ENCODE data around the gene LZIC.

The LZIC gene

DNA sequence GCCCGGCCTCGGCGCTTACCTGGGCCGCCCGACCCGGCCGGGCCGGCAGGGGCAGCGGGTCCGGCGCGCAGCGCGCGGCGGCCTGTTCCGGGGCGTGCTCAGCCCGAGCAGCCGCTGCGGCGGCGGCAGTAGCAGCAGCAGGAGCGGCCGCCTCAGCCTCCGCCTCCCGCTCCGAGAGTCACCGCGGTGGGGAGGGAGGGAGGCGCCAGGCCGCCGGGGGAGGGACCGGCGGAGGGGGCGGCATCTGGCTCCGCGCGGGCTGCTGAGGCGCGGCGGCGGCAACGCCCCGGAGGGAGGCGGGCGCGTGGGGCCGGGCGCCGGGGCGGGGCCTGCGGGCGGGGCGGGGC lies 33.1 kb downstream of the LZIC start, which contains the start of gene CTNNBIP1:
Gene CTNNBIP1 (minus strand): TSS at position 194 of the 347 bp plus-strand sequence. CDS start 38,205 bp downstream, outside the sequence.
- no peak for DNase-seq

DNA sequence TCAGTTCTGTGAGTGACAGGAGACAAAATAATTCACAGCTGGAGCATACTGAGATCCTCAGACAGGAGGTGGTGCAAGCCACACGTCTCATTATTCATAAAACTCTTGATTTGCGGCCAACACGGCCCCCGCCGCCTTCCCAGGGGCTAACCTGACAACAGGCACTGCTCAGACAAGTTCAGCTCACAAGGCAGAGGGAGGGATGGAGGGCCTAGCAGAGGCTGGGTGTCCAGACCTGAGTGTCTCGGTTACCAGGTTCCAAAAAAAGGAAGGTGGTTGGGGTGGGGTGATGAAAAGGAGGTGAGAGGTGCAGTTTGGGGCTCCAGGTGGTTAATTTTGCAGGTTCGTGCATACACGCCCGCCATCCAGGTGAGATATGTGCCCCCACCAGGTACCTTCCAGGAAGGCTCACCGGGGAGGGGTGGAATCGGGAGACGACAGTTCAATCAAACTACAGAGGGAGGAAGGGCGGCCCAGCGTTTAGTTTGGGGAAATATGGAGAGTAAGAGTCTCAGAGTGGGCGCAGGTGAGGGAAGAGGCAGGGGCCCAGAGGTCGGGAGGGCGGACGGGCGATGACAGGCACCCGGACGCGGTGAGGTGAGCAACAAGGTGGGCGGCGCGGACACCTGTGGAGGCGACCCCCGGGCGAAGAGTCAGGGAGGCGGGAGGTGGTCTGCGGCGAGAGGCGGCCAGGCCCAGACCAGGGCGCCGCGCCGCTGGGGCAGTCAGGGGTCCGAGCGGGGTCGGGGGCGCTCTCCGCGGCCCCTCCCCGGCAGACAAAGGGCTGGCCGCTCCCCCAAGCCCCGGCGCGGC lies 33.8 kb downstream of the LZIC start:
- no peak for DNase-seq

DNA sequence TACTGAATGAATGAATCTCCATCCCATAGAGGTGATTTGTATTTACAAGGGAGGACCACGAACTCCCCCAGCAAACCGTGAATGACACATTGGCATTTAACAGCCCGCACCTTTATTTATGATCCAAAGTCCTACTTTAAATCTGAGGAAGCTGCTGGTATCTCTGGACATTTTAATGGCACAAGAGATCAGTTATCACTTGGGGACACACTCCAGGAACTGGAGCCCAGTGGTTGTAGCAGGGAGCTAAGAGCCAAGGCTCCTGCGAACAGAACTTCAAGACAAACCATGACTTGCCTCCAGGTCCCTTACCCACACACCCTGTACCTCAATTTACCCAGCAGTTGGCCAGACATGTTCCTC lies 34.3 kb downstream of the LZIC start:
- DNase-seq, result no peak

DNA sequence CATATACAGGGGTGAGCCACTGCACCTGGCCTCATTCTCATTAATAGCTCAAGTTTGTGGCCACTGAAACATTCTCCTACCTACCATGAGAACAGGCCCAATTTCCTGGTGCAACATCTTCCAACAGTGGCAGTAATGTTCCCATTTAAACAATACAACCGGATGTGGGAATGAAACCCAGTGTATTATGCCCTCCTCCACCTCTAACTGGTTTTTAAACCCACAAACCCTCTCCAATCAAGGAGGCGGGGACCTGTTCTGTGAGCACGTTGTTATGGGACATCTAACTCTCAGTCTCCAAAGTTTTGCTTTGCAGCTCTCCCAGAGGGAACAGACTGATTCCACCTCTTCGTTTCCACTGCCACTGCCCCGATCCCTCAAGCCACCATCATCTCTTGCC lies 35.8 kb downstream of the LZIC start:
- no peak for DNase-seq

DNA sequence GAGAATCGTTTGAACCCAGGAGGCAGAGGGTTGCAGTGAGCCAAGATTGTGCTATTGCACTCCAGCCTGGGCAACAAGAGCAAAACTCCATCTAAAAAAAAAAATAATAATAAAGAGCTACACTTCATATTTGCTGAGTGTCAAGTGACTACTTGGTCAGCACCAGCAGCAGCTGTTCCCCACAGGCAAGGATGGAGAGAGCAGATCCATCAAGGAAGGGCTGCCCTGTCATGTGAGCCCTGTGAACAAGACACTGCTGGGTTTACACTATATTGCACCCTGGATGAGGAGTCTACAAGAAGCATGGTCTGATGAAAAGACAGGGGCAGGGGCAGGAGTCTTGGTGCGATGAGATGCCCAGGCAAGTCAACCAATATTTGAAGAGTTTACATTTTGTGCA lies 36.7 kb downstream of the LZIC start:
- DNase-seq, result no peak

DNA sequence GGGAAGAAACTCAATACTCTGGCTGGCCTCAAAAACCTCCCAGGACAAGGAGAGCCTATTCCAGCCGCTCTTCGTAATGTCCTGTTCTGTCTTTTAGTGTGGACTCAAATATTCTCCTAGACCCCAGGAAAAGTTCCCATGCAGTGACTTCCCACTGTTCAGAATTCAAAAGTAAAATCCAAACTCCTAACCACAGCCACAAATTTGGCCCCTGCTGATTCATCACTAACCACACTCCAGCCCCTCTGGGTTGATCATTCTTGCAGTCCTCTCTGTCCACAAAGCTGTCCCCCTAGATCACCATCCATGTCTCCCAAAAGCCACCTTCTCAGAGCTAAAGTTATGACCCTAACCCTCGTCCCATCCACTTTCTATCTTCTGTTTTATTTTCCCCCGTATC lies 38.2 kb downstream of the LZIC start:
- DNase-seq, result peak; percentile 59

DNA sequence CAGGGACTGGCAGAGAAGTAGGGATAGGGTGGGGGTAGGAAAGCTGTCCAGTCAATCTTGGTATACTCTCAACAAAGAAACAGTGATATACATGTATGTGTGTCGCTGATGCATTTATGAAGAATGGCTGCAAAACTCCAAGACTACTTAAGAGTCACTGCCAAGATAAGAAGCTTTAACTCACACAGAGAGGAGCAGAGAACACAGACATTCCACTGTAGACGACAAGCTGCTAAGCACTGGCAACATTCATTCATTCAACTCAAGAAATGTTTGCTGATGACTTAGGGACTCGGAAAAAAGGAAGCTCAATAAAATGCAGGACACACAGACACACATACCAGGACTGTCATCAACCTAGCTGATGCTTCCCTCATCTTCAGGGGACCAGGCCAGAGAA lies 38.6 kb downstream of the LZIC start:
- DNase-seq, result no peak

DNA sequence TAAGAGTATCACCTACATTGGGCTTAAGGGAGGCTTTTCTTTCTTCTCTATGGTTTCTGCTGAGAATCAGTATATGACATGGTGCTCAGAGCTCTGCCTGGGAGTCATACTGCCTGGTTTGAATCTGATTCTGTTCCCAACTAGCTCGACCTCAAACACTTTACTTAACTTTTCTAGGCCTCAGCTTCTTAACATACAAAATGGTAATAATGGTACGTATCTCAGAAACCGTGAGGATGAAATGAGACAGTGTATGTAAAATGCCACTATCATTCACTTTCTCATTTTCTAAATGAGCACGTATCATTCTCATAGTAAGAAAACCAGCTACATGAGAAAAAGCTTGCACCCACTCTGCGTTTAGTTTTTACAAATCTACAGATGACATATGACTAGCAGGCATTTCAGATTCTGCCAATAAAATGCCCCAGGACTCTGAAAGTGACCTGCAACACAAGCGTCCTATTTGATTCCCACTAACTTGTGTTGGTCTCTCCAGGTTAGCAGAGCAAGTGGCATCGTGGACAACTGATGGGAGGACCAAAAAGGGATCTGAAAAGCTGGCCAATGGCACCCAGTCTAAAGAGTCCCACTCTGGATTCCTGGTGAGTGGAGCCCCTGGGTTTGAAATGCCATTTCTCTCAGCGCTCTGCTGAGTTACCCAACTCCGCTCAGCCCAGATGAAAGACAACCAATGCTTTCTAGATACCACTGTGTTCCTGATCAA lies 39.2 kb downstream of the LZIC start:
- DNase-seq, result no peak

DNA sequence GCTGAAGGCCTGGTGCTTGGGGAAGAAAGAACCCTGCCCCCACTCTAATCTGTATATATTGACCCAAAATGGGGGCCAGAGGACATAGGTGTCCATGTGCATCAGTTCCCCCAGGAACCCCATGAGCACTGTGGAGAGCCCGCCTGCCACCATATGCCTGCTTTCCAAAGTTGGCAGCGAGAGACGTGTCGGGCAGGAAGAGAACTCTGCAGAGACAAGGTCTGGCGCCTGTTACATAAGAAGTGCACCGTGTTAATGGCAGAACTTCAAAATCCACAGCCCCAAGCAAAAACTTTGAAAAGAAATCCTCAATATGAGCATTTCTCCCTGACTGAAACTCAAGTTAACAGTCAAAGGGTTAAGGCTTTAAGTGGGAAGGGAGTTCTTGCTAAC lies 41.1 kb downstream of the LZIC start:
- DNase-seq, result no peak

DNA sequence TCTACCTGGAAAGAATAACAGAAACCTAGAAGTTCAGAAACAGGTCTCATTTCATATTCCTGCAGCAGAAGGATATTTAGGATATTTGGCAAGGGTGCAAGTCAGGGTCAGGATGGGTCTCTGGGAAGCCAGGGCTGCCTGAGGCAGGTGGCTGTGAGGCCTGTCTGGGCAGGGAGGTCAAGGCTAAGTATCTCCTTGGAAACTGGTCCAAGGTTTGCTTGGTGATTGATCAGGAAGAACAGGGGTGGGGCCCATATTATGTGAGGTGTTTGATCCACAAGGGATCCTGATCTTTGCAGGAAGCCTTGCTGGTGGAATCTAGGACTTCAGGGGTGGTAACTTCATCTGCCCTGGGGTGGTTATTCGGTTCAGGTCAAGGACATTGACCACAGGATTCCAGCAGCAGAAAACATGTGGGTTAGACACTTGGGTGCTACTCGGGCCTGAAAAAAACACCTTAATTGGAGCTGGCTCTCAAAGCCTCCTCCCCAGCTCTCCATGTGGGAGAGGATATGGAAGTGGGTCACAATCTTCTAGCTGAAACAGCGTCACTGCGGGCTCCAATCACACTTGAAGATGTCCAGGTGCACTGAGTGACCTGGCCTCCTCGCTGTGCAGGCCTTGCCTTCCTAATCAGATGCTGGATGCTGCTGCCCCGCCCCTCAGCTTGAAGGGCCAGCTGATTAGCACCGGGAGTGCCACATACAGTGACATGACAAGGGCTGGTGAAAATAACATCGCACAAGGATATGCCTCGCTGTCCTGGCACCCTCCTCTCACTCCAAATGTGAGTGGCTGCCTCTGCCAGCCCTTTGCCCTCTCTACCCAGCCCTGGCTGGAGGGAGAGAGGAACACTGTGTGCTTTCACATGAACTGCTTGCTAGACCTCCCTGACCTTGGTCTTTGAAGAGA lies 41.8 kb downstream of the LZIC start:
- DNase-seq, result no peak

DNA sequence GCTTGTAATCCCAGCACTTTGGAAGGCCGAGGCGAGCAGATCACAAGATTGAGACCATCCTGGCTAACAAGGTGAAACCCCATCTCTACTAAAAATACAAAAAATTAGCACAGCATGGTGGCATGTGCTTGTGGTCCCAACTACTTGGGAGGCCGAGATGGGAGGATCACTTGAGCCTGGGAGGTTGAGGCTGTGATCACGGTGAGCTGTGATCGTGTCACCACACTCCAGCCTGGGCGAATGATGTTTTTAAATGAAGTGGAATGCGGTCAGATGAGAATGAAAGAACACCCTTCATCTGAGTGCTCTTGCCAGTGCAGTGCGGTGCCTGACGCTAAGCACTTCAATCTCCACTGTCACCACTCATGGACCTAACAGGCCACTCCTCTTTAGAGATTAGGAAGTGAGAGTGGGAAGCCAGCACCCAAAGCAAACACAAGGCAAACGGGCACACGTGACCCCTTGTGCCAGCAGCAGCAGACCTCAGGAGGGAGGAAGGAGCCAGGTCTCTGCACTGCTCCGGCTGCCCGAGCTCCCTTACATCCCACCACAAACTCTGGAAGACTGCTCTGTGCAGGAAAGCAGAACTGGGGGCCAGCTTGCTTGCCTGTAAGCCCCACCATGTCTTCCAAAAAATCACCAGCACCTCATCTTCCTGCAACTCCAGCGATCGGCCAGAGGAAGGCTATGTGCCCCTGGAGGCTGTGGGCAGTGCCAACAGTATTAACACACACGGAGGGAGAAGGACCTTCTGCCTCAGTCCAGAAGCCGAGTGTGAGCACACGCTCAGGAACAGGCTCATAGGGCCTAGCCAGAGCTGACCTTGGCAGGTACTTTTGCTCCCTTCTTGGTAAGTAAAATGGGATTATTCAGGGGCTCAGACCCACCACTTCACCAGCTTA lies 42.8 kb downstream of the LZIC start:
- DNase-seq, result no peak

DNA sequence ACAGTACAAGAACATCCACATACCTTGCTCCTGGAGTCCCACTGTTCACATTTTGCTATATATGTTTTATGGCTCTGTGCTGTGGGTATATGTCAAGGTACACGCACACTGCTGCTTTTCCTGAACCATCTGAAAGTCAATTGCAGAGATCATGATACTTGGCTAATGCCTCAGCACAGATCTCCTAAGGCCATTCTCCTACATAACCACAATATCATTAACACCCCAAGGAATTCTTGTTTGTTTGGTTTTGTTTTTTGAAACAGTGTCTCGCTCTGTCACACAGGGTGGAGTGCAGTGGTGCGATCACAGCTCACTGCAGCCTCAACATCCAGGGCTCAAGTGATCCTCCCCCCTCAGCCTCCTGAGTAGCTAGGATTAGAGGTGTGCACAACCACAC lies 49.1 kb downstream of the LZIC start:
- no peak for DNase-seq

DNA sequence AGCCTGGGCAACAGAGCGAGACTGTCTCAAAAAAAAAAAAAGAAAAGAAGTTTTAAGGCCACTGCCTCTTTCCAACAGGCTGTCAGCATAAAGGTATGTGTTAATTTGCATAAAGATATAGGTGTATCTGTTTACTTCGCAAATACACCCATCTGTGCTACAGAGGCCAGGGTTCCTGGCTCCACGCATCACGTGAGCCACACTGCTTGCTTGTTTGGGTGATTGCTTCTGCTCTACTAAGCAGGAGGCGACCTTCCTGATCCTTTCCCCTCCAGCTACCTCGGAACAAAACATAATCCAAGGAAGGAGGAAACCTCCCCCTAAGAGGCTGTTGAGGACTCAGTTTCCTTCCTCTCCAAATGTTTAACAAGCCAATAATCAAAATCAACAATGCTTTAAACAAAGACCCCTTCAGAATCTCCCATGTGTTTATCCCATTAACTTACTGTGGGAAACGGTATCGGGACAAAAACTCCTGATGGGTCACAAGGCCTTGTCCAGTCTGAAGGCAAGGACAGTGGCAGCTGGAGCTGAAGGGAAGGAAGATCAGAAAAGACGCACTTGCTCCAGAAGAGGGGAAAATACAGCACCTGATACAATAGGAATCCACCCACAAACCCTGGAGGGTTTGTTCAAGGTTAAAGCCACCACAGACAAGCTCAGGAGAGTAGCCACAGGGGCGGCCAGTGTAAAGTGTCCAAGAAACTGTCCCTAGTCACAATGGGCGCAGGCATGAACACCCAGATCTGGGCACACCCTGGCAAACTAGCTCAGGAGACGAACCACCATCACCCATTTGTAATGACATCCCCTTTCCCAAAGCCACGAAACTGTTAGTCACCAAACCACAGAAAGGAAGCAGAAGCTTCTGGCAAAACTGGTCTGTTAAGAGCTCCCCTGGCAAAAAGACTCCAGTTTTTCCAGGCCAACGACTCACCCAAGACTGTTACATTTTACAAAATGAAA lies 50.3 kb downstream of the LZIC start:
- peak; percentile 88 for DNase-seq

DNA sequence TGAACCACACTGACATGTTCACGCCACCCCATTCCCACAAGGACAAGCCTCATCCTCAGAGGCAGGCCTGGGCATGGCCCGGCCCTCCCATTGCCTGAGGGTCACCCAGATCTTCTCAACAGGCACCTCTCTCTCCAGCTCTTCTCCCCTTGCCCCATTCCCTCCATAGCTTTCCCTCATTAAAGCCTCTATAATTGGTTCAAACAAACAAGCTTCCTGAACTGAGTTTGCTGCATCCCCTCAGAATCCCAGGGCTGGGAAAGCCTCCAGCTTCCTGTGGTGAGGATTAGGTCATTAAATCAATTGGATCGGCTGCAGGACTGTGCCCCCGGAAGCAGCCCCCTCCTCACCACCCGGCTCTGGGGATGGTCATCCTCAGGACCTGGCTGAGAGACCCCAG lies 52.0 kb downstream of the LZIC start:
- peak; percentile 53 for DNase-seq

DNA sequence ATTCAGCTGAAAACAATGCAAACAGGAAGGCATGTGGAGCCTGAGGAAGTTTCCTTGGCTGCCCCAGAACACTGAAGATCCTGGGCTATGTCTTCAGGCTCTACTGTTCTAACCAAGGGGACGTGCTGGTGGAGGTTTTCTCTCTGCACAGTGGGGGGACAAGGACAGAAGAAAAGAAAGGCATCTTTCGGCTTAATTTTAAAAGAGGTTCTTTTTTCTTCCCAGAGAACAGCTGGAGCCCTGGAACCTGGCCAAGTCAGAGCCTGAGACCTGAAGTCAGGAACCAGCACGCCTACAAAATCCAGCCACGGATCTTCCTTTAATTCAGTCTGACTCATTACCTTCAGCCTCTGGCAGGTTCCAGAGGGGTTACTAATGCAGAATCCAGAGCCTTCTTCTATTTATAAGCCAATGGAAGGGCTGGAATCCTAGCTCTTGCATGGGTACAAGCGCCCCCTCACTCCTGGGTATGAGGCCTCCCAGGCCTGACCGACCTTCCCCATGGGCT lies 52.9 kb downstream of the LZIC start:
- DNase-seq, result peak; percentile 95

DNA sequence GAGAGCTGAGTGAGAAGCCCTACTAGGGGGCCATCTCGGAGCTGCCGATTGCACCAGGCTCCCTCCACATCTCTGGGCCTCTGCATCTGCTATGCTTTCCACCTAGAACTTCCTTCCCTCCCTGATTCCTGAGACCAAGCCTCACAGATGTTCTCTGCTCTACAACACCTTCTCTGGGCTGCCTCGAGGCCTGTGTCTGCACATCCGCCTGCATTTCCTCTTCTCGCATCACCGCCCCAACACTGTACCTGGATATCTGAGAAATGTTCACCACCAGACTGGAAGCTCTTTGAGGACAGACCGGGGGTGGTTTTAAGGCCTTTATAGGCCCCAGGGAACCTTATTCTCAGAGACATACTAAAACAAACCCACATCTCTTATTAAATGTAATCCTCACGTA lies 53.8 kb downstream of the LZIC start:
- DNase-seq, result no peak

DNA sequence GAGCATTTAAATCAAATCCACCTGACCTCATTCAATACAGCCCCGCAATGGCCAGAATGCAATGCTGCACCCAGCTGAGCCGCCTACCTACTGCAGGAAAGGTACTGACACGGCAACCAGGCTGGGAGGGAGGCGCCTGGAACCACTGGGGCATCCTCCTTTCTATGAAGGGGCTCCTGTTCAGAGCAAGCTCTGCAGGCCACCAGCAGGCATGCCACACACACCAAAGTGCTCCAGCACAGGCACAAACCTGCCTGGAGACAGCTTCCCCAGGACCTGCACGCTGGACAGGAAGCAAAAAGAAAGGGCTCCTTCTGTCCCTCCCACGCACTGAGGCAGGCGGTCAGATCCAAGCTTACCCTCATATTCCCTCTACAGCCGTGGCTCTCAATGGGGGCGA lies 54.3 kb downstream of the LZIC start:
- no peak for DNase-seq

DNA sequence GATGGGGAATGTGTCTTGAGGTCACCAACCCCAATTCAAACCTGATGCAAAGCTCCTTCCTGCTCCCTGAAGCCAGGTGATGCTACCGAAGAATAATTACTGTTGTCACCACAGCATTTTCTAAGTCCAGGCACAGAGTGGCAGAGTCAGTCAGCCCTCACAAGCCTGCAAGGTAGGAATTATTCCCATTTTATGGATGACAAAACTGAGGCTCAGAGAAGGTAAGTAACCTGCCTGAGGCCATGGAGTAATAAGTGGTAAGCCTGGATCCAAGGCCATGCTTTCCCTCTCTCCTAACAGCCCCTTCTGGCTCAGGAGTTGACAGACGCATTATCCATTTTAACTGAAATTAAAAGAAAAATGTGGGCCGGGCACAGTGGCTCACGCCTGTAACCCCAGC lies 56.1 kb downstream of the LZIC start:
- DNase-seq, result no peak

DNA sequence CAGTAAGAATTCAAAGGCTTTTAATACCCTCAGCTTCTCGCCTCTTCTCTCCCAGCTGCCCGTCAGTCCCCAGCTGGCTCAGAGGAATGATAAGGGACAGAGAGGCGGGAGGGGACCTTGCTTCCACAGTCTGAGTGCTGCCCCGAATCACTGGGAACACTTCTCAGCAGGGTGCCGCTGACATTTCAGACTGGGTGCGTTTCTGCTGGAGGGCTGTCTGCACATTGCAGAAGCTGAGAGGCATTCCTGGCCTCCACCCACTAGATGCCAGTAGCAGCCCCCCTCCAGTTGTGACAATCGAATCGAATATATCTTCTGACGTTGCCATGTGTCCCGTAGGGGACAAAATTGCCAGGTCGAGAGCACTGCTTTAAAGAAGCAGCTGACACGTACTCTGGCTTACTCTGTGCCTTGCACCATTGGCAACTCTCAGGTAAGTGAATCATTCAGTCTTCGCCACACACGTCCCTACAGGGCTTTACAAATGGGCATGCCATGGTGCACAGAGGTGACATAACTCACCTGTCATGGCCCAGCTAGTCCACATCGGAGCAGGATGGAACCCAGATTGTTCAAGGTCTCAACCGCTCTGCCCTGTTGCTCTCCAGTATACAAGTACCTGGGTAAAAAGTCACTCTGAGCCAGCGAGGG lies 57.0 kb downstream of the LZIC start:
- no peak for DNase-seq

DNA sequence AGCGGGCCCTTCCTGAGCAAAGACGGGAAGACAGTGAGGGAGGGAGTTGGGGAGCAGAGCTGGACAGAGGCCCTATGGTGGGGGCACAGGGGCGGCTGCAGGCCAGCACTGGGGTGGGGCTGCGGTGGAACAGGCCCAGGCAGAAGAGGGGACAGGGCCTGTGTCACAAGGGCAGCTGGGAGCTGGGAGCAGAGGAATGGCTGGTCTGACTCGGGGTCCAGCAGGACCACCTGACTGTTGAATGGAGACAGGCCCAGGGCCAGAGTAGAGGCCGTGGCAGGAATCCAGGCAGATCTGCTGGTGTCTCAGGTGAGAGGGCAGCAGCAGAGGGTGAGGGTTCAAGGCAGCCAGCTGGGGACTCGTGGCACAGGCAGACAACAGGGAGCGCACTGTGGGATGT lies 58.4 kb downstream of the LZIC start:
- no peak for DNase-seq
